Effector memory CD8-positive, alpha-beta T cell (primary cell): Measurements from ENCODE around the gene CYBRD1.

ENCODE experiments used
- ATAC-seq: fragments of 150-1000 bp; cut with Tn5 transposase; replicated peaks from 2 replicates; pipeline ENCODE4 v1.10.0; 2021; ENCODE audit warnings: mild to moderate bottlenecking, moderate library complexity
- DNase-seq, 3 experiments: peaks; one replicate each; pipeline ENCODE4 v3.0.0; 2021
- H3K27ac Mint-ChIP-seq, 2 donors: one replicate each; pipeline ENCODE4 v1.8.0; 2022; ENCODE audit warnings: mild to moderate bottlenecking in 2 of 2, mixed read lengths in 2 of 2, moderate library complexity in 2 of 2
- H3K27me3 Mint-ChIP-seq, 2 donors: one replicate each; pipeline ENCODE4 v1.8.0; 2022; ENCODE audit warnings: mixed read lengths in 2 of 2
- H3K36me3 Mint-ChIP-seq: one replicate; pipeline ENCODE4 v1.8.0; 2022; ENCODE audit warnings: mild to moderate bottlenecking, moderate library complexity, mixed read lengths; ENCODE audit not compliant: insufficient read depth
- H3K4me1 Mint-ChIP-seq, 2 donors: one replicate each; pipeline ENCODE4 v1.8.0; 2022; ENCODE audit warnings: low read depth in 2 of 2, mixed read lengths in 2 of 2
- H3K4me3 Mint-ChIP-seq, 2 donors: one replicate each; pipeline ENCODE4 v1.8.0; 2022; ENCODE audit warnings: mild to moderate bottlenecking in 2 of 2, mixed read lengths in 2 of 2, moderate library complexity in 2 of 2
- H3K9me3 Mint-ChIP-seq, 2 donors: one replicate each; pipeline ENCODE4 v1.8.0; 2022; ENCODE audit warnings: mixed read lengths in 2 of 2

CYBRD1 gene

DNA sequence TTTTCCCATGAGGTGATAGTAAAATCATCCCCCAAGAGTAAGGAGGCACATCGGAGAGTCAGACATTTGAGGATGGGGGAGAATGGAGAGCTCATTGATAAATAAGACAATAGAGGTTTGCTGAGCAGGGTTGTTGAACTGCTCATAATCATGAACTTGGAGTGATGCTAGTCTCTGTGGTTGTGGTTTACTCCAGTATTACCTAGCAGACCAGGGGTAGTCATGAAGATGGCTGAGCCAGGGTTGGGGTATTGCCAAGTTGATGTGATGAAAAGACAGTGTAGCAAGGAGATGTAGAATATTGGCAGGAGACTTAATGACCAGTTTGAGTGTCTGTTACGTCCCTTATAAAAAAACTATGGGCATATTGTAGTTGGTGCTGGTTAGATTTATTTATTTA is 25.4 kb downstream of the CYBRD1 start:
- Mint-ChIP-seq H3K27ac (no peak overlapping the region), H3K9me3 (no peaks in the 10 kb centered on the region), H3K4me3 (no peak overlapping the region), H3K27me3 (peaks cover 0 to 13% of the 10 kb centered on the region in 2 donors), H3K4me1 (peaks cover 0 to 2% of the 10 kb centered on the region in 2 donors), H3K36me3 (no peaks in the 10 kb centered on the region)
- ATAC-seq (no peak), DNase-seq (no peak)

DNA sequence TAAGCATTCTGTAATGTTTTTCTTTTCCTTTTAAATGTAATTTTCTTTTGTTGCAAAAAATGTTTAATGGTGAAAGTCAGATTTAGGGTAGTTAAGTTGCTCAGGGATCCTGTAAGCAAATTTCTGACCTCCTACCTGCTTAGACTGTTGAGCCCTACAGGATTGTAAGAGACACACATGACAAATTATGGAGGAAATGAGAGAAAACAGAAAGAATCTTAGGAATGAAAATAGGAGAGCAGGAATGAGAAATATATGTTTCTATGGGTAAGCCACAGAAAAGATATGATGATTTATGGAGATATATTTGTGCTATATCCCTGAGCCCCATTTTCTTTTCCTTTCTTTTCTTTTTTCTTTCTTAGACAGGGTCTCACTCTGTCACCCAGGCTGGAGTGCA is 28.3 kb downstream of the CYBRD1 start:
- ATAC-seq, result no peak
- no peak overlapping the region for H3K27ac Mint-ChIP-seq
- H3K4me1 Mint-ChIP-seq, result peaks cover 0 to 2% of the 10 kb centered on the region in 2 donors
- DNase-seq, result no peak
- H3K4me3 Mint-ChIP-seq, result no peak overlapping the region
- no peaks in the 10 kb centered on the region for H3K9me3 Mint-ChIP-seq
- H3K27me3 Mint-ChIP-seq, result peaks cover 0 to 14% of the 10 kb centered on the region in 2 donors
- H3K36me3 Mint-ChIP-seq, result no peaks in the 10 kb centered on the region

DNA sequence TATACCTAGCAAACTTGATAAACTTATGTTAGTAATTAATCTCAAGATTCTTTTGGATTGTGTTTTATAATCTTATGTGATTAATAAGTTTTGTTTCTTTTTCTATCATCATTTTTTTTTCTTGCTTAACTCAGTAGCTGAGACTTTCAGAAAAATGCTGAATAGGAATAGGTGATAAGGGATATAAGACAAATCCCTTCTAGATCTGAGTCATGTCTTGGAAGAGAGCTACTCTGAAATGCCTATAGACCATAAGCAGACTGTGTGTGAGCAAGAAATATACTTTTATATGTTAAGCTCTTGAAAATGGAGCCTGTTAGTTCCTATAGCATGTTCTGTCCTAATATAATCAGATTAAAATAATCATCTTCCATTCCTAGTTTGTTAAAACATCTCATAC is 29.6 kb downstream of the CYBRD1 start:
- ATAC-seq (no peak), DNase-seq (no peak)
- Mint-ChIP-seq H3K9me3 (no peaks in the 10 kb centered on the region), H3K4me1 (no peaks in the 10 kb centered on the region), H3K27ac (no peak overlapping the region), H3K27me3 (peaks cover 0 to 14% of the 10 kb centered on the region in 2 donors), H3K4me3 (no peak overlapping the region), H3K36me3 (no peaks in the 10 kb centered on the region)

DNA sequence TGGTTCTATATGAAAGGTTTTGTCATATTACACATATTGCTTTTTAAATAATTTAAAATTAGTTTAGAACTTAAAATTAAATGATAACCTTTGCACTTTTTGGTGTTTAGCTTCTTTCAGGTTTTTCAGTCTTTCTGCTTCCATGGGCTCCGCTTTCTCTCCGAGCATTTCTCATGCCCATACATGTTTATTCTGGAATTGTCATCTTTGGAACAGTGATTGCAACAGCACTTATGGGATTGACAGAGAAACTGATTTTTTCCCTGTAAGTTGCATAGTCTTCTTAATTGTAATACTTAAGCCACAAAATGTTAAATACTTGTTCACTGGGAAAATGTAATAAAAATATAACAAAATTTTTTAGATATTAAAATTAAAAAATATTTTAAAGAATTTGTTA is 31.0 kb downstream of the CYBRD1 start:
- H3K36me3 Mint-ChIP-seq, result no peaks in the 10 kb centered on the region
- no peak for ATAC-seq
- no peak overlapping the region for H3K4me3 Mint-ChIP-seq
- peaks cover 0 to 13% of the 10 kb centered on the region in 2 donors for H3K27me3 Mint-ChIP-seq
- no peaks in the 10 kb centered on the region for H3K4me1 Mint-ChIP-seq
- H3K27ac Mint-ChIP-seq, result no peak overlapping the region
- no peaks in the 10 kb centered on the region for H3K9me3 Mint-ChIP-seq
- DNase-seq, result no peak

DNA sequence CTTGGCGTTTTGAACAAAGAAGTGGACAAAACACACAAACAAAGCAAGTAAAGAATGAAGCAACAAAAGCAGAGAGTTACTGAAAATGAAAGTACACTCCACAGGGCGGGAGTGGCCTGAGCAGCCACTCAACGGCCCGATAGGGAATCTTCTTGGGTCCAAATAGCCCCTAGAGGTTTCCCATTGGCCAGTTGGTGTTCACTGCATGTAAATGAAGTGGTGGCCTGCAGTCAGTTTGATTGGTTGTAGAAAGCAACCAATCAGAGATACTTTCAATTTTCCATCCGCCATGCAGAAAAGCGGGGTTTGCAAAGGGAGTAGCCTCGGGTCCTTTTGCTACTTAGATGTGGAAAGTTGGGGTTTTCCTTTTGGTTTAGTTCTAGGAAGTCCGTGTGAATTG is 31.6 kb downstream of the CYBRD1 start:
- ATAC-seq (peak; percentile 78), DNase-seq (no peak)

DNA sequence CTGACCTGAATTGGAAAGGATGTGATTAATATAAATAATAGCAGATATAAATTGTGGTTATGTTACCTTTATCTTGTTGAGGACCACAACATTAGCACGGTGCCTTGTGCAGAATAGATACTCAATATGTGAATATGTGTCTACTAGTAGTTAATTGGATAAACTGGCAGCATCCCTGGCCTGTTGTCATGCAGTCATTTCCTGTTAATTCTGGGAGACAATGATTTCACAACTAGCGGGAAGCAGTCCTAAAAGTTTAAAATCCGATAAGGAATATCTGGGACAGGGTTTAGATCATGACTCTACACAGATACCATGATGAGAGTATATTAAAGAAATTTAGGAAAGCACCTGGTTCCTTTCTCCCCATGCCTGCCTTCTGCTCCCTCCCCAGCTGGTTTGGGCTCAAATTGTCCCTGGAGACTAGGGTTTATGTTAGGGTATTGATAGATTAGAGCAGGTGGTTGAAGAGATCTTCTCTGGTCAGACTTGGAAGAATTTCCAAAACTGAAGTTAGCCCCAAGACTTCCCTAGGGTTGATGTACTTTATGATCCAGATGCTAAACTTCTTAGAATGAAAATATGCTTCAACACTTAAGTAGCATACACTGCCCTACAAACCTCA is 32.8 kb downstream of the CYBRD1 start:
- no peak overlapping the region for H3K4me3 Mint-ChIP-seq
- ATAC-seq (no peak), DNase-seq (no peak)
- H3K4me1 Mint-ChIP-seq, result no peaks in the 10 kb centered on the region
- H3K27ac Mint-ChIP-seq, result no peak overlapping the region
- H3K9me3 Mint-ChIP-seq, result no peaks in the 10 kb centered on the region
- H3K27me3 Mint-ChIP-seq, result peaks cover 17 to 27% of the 10 kb centered on the region in 2 donors
- peaks cover 3% of the 10 kb centered on the region for H3K36me3 Mint-ChIP-seq

More for the DNA sequence above, 31.6 kb downstream of the CYBRD1 start:
- Mint-ChIP-seq H3K4me3 (no peak overlapping the region), H3K27ac (no peak overlapping the region), H3K36me3 (no peaks in the 10 kb centered on the region), H3K27me3 (peaks cover 6 to 18% of the 10 kb centered on the region in 2 donors), H3K9me3 (no peaks in the 10 kb centered on the region), H3K4me1 (no peaks in the 10 kb centered on the region)

DNA sequence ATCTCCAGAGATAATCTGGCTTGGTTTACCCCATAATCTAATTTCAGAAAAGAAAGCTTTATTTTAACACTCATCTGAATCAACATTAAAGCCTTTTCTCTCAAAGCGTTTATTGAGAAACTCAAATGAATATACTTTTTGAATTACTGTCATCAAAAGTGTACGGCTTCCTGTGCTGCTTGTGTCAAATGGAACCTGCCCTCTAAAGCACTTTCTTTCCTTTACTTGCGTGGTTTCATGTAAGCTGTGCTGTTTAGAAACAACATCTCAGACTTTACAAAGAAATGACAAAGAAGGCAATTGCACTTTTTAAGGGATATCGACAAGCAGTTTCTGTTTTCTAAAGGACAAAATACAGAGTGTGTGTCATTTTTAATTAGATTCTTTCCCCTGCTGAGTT is 35.1 kb downstream of the CYBRD1 start:
- H3K27ac Mint-ChIP-seq, result no peak overlapping the region
- H3K9me3 Mint-ChIP-seq, result no peaks in the 10 kb centered on the region
- peaks cover 21 to 26% of the 10 kb centered on the region in 2 donors for H3K27me3 Mint-ChIP-seq
- no peak overlapping the region for H3K4me3 Mint-ChIP-seq
- no peaks in the 10 kb centered on the region for H3K4me1 Mint-ChIP-seq
- H3K36me3 Mint-ChIP-seq, result peaks cover 3% of the 10 kb centered on the region
- no peak for ATAC-seq
- no peak for DNase-seq

DNA sequence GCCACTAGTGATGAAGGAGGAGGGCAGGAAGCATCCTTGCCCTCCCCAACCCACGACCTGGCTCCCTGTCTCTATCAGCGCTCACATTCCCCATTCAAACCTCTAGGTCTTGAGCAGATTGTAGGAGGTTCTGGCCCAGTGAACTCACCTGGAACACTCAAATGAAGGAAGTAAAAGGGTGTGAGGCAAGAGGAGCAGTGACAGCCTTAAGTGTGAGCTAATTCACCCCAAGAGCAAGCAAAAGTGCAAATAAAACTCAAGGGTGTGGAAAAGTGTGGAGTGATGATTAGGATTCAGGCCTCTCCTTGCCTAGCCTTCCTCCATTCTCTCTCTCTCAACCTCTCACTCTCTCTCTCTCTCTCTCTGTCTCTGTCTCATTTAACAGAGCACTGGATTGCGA is 41.0 kb downstream of the CYBRD1 start:
- no peak for DNase-seq
- no peak overlapping the region for H3K4me3 Mint-ChIP-seq
- H3K27ac Mint-ChIP-seq, result no peak overlapping the region
- H3K4me1 Mint-ChIP-seq, result no peaks in the 10 kb centered on the region
- peaks cover 21 to 31% of the 10 kb centered on the region in 2 donors for H3K27me3 Mint-ChIP-seq
- H3K36me3 Mint-ChIP-seq, result peaks cover 3% of the 10 kb centered on the region
- no peak for ATAC-seq
- no peaks in the 10 kb centered on the region for H3K9me3 Mint-ChIP-seq

DNA sequence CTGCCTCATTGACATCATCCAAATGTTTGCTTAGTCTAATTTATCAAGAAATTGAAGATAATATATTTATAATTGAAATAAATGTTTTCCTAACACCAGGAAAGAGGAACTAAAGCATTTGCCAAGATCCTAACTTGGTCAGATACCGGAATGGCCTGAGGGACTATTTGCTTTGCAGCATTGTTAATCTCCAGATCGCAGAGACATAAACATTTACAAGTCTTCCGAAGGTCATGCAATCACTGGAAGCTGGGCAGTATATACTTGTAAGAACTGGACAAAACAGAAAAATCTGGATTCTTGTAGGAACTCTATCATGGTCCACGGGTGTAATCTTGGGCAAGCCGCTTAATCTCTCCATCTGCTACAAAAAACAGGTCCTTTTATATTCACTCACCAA is 42.2 kb downstream of the CYBRD1 start:
- no peaks in the 10 kb centered on the region for H3K9me3 Mint-ChIP-seq
- ATAC-seq, result no peak
- peaks cover 3% of the 10 kb centered on the region for H3K36me3 Mint-ChIP-seq
- no peak overlapping the region for H3K27ac Mint-ChIP-seq
- H3K27me3 Mint-ChIP-seq, result peaks cover 9 to 23% of the 10 kb centered on the region in 2 donors
- no peak overlapping the region for H3K4me3 Mint-ChIP-seq
- H3K4me1 Mint-ChIP-seq, result no peaks in the 10 kb centered on the region
- DNase-seq, result no peak

DNA sequence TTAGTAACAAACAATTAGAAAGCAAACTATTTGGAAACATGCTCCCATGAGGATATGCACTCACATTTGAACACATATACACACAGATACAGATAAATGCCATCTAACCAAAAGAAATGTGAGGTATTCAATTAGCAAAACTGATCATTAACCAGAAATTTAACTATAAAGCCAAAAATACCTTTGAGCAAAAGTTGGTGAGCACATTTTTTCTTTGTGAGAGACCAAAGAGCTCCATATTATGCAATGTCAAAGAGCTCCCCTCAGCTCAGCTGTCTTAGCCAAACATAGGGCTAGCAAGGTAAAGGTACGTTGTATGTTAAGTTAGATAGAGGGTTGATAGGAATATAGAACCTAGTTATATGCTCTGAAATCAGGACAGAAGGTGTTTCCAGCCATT is 43.8 kb downstream of the CYBRD1 start:
- DNase-seq, result no peak
- Mint-ChIP-seq H3K27ac (no peak overlapping the region), H3K9me3 (no peaks in the 10 kb centered on the region), H3K36me3 (no peaks in the 10 kb centered on the region), H3K4me3 (no peak overlapping the region), H3K4me1 (no peaks in the 10 kb centered on the region), H3K27me3 (peaks cover 9 to 14% of the 10 kb centered on the region in 2 donors)
- no peak for ATAC-seq

DNA sequence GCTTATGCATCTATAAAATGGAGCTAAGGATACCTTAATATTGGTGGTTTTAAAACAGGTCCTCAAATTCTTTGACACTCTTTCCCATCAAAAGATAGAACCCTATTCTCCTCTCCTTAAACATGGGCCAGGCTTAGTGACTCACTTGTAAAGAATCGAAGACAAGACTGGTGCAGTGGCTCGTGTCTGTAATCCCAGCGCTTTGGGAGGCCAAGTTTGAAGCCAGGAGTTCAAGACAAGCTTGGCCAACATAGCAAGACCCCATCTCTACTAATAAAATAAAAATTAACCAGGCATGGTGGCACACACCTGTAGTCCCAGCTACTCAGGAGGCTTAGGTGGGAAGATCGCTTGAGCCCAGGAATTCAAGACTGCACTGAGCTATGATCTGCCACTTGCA is 44.5 kb downstream of the CYBRD1 start:
- no peaks in the 10 kb centered on the region for H3K4me1 Mint-ChIP-seq
- H3K27ac Mint-ChIP-seq, result no peak overlapping the region
- ATAC-seq, result no peak
- H3K4me3 Mint-ChIP-seq, result no peak overlapping the region
- no peak for DNase-seq
- no peaks in the 10 kb centered on the region for H3K9me3 Mint-ChIP-seq
- H3K36me3 Mint-ChIP-seq, result no peaks in the 10 kb centered on the region
- H3K27me3 Mint-ChIP-seq, result peaks cover 9 to 14% of the 10 kb centered on the region in 2 donors

DNA sequence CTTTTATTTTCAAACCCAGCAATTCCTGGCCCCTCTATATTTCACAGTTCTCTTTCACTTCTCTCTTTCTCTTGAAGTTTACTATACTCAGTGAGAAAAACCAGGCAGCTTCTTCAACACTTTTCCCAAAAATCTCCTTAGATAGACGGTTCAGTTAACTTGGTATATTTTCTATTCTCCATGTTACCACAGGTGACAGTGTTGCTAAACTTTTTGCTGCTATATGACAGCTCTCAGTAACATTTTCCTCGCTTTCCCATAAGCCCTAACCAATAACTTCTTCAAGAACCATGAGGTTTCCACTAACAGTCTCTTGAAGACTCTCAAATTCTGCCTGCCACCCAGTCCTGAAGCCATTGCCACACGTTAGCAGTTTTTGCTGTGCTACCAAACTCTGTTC is 45.8 kb downstream of the CYBRD1 start:
- no peaks in the 10 kb centered on the region for H3K9me3 Mint-ChIP-seq
- DNase-seq (no peak), ATAC-seq (no peak)
- H3K36me3 Mint-ChIP-seq, result no peaks in the 10 kb centered on the region
- peaks cover 9 to 14% of the 10 kb centered on the region in 2 donors for H3K27me3 Mint-ChIP-seq
- no peaks in the 10 kb centered on the region for H3K4me1 Mint-ChIP-seq
- H3K4me3 Mint-ChIP-seq, result no peak overlapping the region
- H3K27ac Mint-ChIP-seq, result no peak overlapping the region

DNA sequence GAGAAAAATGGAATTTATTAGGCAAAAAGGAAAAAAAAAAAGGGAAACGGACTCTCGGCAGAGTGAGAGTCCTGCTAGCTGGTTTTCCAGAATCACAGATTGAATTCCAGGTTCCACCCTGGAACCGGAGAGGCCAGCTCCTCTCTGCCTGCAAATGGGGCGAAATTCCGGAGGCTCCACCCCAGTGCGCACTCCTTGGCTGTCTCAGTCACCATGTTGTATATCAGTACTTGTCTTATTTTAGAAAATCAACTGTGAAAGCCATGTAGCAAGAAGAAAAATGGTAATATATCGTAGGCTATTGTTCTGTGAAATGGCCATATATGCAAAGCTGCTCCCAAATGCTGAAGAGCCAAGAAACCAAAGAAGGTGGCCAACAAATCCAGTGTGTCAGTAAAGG is 49.4 kb downstream of the CYBRD1 start:
- Mint-ChIP-seq H3K36me3 (peaks cover under 1% of the 10 kb centered on the region), H3K27me3 (peaks cover 5 to 9% of the 10 kb centered on the region in 2 donors), H3K27ac (no peak overlapping the region), H3K4me1 (peaks cover 2 to 5% of the 10 kb centered on the region in 2 donors), H3K4me3 (no peak overlapping the region), H3K9me3 (no peaks in the 10 kb centered on the region)
- DNase-seq (no peak), ATAC-seq (no peak)

DNA sequence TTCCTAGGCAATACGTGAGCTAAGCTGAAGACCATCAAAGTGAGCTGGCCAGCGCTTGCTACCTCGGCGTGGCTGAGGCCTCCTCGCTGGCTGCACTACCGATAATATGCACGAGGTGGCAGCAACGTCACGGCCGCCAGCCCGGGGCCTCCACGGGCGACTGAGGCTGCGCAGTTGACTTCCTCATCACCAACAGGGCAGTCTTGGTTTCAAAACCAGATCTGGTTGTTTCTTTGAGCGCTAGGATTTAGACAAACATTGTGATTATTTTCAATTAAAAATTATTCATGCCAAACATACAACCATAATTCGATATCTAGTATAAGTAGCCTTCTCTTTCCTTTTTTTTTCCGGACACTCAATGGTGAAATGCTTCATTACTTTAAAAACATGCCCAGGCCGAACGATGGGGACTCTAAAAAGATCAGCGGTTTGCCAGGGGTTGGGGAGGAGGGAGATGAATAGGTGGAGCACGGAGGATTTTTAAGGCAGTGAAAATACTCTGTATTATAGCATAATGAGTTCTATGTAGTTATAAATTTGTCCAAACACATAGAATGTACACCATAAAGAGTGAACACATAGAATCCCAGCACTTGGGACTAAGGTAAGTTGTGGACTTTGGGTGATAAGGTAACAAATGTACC is 52.0 kb downstream of the CYBRD1 start:
- Mint-ChIP-seq H3K27me3 (peaks cover 0 to 9% of the 10 kb centered on the region in 2 donors), H3K9me3 (no peaks in the 10 kb centered on the region), H3K4me1 (peaks cover 2 to 5% of the 10 kb centered on the region in 2 donors), H3K27ac (no peak overlapping the region), H3K4me3 (no peak overlapping the region), H3K36me3 (peaks cover 3% of the 10 kb centered on the region)
- DNase-seq (peak; percentile 79 to 86 (median 83)), ATAC-seq (peak; percentile 100)
